ENCODE measurements around the gene MYH14. TPM values are rescaled to one million over a fixed set of nuclear protein-coding genes. Genes with fewer than 3 reads are reported as not detected.
A peak's percentile ranks its signal among the peaks of the same experiment; 100 is the strongest.

Gene MYH14
- total and polyA plus RNA-seq, 2 of the 13 experiments (the other 11 are each of a cell fraction or from before 2014, with no cell fraction given): 5.5 to 5.8 TPM

DNA sequence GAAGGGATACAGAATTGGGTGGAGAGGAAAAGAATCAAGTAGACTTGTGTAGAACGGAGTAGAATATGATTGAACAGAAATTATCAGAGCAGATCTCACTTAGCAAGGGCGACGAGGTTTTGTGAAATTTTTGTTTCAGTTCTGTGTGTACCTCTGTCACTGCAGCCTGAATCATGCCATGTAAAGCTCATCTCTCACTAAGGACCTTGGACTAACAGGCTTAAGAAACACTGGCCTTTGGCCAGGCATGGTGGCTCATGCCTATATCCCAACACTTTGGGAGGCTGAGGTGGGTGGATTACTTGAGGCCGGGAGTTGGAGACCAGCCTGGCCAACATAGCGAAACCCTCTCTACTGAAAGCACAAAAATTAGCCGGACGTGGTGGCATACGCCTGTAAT is 62.6 kb downstream of the MYH14 start:
- ChIA-PET CTCF (ENCODE audit: low intra/inter-chr PET ratio, low total read pairs) (no interaction called here), POLR2A (interaction anchor here (0.9 kb wide), 1 partner anchor 10 kb away, joined by 3 read pairs; no protein-coding TSS in a partner anchor)
- Histone ChIP-seq H3K4me1 (ENCODE audit: insufficient read depth, low read length) (peaks cover 12% of the 10 kb centered on the region), H3K9ac (ENCODE audit: insufficient read depth, low read depth, low read length) (no peak overlapping the region), H3K79me2 (ENCODE audit: insufficient read depth, low read length) (no peaks in the 10 kb centered on the region), H3K4me2 (ENCODE audit: low read depth, low read length) (peak overlapping the region; percentile 13; the same call in 1 of the 2 replicates), H3K36me3 (replicated peaks in 1 of 2; ENCODE audit: control insufficient read depth in 1 of 2, insufficient read depth in 2 of 2, low read length in 2 of 2) (peaks cover 0 to 2% of the 10 kb centered on the region in 2 experiments; a peak in 3 of 5 replicates), H3K27ac (ENCODE audit: extremely low read length, insufficient read depth, low read length) (no peak overlapping the region), H3K9me3 (ENCODE audit: low read length) (no peaks in the 10 kb centered on the region), H4K20me1 (ENCODE audit: insufficient read depth, low read length) (no peaks in the 10 kb centered on the region), H3K4me3 (replicated peaks in 1 of 3; ENCODE audit: insufficient read depth in 1 of 3, low read depth in 2 of 3, low read length in 3 of 3) (no peak overlapping the region), H3K27me3 (ENCODE audit: control insufficient read depth in 1 of 2, insufficient read depth in 2 of 2, low read length in 2 of 2) (no peaks in the 10 kb centered on the region), H2AFZ (ENCODE audit: low read length) (no peak overlapping the region)
- in situ Hi-C loops (cut with HindIII; ENCODE audit: extremely low pct_ligation_motif_present, low pct_unique_long_range_greater_than_20kb) (no loop called here), intact Hi-C loops (cut with micrococcal nuclease; ENCODE audit: unreplicated experiment) (no loop called here)
- BruUV-seq (replicated peaks): no TSS peak
- no peak for TF ChIP-seq MAF1 (CRISPR knock-in tag; IDR thresholded peaks at IDR 0.05; ENCODE audit: borderline replicate concordance)
- no peak for TF ChIP-seq ZNF292 (CRISPR knock-in tag; IDR thresholded peaks at IDR 0.05; ENCODE audit: borderline replicate concordance, low read depth)
- TF ChIP-seq RELA (CRISPR knock-in tag; IDR thresholded peaks at IDR 0.05): no peak
- TF ChIP-seq SAP130 (CRISPR knock-in tag; IDR thresholded peaks at IDR 0.05; ENCODE audit: low read depth): 0 out of 2 replicates have a peak, but pooled peaks have one; percentile 17
- TF ChIP-seq ISX (CRISPR knock-in tag; conservative IDR thresholded peaks at IDR 0.05): no peak
- TF ChIP-seq ZFAT (CRISPR knock-in tag; conservative IDR thresholded peaks at IDR 0.05): no peak
- TF ChIP-seq HNF4A (CRISPR knock-in tag; IDR thresholded peaks at IDR 0.05): peak; percentile 62
- TF ChIP-seq ARNTL (CRISPR knock-in tag; IDR thresholded peaks at IDR 0.05): no peak
- no peak for TF ChIP-seq ZSCAN5A (CRISPR knock-in tag; IDR thresholded peaks at IDR 0.05; ENCODE audit: borderline replicate concordance)
- TF ChIP-seq ZNF431 (CRISPR knock-in tag; IDR thresholded peaks at IDR 0.05; ENCODE audit: borderline replicate concordance, low read depth): no peak
- TF ChIP-seq HNF4G (IDR thresholded peaks at IDR 0.05; ENCODE audit: borderline replicate concordance, low read depth, low read length): 0 out of 2 replicates have a peak, but pooled peaks have one; percentile 17
- TF ChIP-seq HNF4G (CRISPR knock-in tag; IDR thresholded peaks at IDR 0.05; ENCODE audit: borderline replicate concordance, low read depth): no peak
- no peak for TF ChIP-seq ZNF687 (CRISPR knock-in tag; IDR thresholded peaks at IDR 0.05)
- TF ChIP-seq ARID5B (CRISPR knock-in tag; IDR thresholded peaks at IDR 0.05): 0 out of 2 replicates have a peak, but pooled peaks have one; percentile 9
- FAIRE-seq: peak; percentile 28
- DNase-seq (ENCODE audit: low spot score): peak; percentile 41
- 67% methylated on average over 8 of the region's 8 CpGs for WGBS (ENCODE audit: low lambda C conversion rate)
- peak; percentile 64 for ATAC-seq
